AG08396 (cell line): Measurements from ENCODE around the gene TIMM13.
"Not testable (repeated sequence)": the region's sequence is repeated elsewhere in the genome, so short reads cannot be mapped to it uniquely, and the experiment has no call there.

Source experiments
- DNase-seq: peaks from one replicate; pipeline ENCODE4 v3.0.0; 2012; ENCODE audit warnings: low spot score, mixed read lengths

The TIMM13 gene

DNA sequence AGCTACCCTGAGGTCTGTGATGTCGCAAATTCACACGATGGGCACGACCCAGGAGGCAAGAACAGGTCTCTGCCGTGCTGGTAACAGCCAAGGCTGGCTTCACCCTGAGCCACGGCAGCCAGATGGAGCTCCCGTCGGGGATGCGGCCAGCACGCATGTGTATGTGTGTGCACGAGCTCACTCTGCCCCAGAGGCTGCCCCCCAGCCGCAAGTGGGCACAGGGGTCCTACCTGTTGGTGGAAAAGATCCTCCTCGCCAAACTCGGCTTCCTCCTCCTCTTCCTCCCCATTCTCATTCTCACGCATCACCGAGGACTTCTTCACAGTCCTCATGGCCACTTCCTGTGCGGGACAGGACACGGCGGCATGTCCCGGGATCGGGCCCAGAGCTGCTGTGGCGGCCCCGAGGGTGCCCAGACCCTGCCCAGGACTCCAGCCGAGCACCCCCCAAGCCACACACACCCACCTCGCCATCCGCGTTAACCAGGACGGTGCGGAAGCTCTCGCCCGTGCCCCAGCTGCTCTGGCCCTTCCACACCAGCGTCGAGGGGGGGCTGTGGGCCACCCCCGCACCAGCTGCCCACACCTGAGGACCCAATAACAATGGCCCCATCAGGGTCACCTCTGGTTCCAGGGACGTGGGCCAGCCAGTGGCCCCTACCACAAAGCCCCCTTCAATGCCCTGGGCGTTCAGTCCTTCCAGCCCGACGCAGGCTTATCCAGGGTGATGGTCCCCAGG, 4.1 kb upstream of the TIMM13 start:
- no peak for DNase-seq

DNA sequence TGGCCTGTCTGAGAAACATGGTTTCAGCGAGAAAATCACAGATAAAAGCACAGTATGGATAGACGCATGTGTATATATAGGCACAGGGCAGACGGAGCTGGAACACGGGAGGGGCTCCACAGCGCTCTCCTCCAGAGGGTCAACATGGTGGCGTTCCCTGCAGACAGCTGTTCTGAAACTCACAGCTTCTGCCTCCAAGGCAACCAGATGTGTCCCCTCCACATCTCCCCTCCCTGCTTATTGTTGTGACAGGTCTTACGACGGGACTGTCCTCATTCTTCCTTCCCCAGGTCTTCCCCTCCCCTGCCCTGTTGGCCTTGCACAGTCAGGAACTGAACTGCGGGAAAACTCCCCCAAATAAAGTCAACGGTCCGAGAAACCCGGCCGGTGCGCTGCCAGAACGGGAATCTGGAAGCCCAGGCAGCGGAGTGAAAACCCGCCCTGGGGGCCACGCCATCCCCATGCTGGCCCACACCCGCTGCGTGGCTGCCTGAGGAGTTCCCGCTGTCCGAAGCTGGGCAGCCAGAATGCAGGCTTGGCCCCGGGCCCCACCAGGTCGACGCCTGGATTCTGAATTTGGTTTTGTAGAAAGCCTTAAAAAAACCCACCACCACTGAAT, 2.6 kb upstream of the TIMM13 start:
- DNase-seq, result no peak

DNA sequence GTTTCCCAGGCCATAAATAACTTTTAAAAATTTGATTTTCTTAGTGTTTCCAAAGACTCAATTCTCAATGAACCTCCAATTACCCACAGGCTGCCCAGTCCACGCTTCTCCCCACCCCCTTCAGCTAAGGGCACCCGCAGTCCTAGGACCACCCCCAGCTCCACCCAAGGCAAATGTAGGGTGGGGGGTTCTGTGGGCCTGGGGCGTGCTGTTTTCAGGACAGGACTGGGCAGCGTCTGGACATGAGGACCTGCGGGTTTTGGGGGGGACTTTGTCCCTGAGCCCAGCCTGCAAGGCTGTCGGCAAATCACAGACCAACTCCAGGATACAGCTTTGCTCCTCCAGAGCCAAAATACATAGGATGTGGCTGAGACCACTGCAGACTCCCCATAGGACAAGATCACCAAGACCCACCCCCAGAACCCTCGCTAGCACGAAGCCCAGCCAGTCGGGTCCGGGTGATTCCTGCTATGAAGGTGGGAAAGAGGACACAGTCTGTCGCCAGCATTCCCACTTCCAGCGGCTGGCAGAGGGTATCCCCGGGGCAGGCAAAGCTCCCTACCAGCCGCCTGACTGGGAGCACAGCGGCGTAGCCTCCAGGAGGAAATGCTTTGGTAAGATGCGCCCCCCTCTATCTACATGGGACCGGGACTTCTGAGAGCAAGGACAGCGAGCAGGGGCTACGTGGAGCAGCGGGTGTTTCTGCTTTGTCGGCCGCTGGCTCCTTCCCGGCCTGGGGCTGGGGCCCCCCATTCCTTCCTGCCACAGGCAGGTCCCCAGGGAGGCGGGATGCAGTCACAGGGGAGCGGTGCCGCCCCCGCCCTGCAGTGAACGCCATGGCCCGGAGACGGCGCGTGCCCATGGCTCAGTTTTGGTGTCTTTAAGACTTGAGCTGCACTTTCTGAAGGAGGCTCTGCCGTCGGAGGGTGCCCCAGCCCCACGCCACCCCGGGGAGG, 1.6 kb upstream of the TIMM13 start:
- no peak for DNase-seq

DNA sequence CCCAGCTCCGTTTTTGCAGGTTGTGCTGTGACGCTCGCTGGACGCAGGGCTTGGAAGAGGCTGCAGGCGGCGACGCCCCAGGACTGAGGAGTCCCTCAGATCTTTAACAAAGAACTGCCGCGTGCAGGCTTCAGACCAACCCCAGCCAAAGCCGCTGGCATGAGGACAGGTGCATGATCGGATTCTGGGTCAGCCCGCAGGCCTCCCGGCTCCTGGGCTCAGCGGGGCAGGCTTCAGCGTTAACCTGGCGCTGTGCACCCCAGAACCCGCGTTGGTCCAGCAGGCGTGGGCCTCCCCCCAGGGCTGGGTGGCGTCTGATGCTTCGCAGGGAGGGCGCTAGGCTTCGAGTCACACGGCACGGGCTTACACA, 920 bp upstream of the TIMM13 start:
- peak; percentile 41 for DNase-seq

DNA sequence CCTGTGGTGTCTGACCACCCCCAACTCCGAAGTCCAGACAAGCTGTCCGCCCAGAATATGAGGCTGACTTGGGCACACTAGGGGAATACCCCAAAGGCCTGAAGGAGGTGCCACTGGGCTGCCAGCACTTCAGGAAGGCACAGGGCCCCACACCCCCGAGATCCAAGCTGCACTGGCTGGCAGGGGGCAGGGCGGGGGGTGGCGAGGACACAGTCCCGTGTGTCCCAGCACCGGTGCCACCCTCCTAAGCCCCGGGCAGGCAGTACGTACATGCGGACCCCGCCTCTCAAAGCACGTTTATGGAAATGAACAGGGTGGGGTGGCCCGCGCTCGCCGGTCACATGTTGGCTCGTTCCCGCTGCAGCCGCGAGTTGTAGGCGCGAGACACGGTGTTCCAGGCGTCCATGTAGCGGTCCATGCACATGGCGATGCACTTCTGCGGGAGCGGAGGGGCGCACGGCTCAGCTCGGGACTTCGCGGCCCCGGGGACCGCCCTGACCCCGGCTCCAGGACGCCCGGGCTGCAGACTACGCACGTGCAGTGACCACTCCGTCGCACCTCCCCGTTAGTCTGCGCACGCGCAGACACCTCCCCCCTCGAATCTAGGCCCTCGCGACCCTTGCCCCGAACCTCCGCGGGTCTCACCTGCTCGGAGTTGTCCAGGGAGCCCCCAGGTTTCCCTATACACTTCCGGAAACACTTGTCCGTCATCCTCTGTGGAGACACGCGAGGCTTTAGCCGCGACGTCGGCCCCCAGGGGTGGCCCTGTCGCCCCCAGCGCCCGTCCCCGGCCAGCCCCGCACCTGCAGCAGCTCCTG, 566 bp downstream of the TIMM13 start:
- DNase-seq, result peak; percentile 85

DNA sequence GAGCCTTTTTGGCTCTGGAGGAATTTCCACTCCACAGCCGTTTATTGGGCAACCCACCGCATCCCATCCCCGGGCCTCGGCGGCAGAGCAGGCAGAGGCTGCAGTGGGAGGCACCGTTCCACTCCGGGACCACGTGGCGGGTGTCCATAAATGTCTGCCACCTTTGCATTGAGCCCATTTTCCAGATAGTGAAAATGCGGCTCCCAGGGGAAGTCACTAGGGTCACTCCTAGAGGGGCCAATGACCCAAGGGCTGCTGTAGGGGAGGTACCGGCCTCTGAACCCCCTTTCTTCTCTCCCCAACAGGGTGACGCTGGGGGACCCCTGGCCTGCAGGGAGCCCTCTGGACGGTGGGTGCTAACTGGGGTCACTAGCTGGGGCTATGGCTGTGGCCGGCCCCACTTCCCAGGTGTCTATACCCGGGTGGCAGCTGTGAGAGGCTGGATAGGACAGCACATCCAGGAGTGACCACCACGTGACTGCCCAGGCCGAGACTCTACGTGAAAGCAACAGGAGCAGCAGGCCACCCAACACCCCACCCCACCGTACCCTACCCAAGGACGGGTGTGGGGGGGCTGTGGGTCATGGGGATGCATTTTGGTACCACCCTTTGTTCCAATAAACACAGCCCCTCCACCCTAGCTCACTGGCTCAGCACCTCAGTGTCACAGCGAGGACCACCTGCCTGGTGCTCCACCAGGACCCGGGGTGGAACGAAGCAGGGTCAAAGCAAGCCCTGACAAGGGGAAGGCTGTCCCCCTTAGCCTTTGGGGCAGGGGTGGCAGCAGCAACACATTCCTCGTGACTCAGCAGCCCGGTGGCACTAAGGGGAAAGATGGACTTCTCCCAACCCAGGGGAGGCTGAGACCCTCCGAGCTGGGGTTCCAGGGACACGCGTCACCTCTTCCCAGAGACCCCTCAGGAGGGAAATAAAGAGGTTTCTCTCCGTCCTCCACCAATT, 1.5 kb downstream of the TIMM13 start:
- DNase-seq, result no peak

DNA sequence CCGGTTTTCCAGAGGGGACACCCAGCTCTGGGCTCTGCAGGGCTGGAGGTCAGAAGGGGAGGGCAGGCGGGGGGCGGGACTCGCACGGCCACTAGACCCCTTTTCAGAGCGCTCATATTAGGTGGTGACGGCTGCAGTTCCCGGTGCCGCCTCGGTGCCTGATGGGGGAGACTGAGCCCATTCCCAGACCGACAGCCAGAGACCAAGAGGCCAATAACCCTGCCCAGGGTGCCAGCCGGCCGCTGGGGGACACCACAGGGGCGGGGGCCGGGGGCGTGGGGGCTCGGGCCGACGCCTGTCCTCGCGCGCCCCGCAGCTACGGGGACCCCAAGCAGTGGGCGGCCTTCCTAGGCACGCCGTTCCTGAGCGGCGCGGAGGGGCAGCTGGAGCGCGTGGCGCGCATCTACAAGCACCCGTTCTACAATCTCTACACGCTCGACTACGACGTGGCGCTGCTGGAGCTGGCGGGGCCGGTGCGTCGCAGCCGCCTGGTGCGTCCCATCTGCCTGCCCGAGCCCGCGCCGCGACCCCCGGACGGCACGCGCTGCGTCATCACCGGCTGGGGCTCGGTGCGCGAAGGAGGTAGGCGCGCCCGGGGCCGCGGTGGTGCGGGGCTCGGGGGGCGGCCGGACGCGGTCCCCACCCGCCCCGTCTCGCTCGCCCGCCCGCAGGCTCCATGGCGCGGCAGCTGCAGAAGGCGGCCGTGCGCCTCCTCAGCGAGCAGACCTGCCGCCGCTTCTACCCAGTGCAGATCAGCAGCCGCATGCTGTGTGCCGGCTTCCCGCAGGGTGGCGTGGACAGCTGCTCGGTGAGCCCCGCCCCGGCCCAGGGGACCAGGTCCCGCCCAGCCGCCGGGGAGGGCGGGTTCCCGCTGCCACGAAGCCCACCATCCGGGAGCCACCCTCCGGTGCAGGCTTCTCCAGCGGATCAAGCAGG, 2.4 kb downstream of the TIMM13 start:
- peak; percentile 76 for DNase-seq

DNA sequence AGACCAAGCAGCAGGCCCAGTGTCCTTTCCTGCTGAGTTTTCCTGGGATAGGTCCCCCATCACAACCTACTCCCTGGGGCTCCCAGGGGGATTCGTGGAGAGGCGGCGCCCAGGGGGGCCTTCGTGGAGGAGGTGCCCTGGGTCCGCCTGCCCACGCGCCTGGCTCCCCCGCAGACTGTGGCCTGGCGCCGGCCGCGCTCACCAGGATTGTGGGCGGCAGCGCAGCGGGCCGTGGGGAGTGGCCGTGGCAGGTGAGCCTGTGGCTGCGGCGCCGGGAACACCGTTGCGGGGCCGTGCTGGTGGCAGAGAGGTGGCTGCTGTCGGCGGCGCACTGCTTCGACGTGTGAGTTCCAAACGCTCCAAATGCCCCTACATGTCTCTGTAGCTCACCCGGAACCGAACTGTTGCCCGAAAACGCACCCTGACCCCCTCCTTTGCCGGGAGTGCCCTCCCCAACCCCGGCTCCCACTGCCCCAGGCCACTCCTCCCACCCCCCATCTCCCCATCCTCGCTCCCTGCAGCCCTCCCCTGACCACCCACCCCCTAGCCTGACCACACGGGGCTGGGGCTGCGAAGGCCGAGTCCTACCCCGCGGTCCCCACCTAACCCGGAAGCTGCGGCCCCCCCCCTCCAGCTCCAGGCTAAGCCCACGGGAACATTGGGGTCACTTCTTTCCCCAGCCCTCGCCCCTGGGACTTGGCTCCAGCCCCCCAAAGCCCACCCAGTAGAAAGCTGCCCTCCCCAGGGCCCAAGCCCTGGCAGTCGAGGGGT, 3.3 kb downstream of the TIMM13 start:
- DNase-seq, result no peak

DNA sequence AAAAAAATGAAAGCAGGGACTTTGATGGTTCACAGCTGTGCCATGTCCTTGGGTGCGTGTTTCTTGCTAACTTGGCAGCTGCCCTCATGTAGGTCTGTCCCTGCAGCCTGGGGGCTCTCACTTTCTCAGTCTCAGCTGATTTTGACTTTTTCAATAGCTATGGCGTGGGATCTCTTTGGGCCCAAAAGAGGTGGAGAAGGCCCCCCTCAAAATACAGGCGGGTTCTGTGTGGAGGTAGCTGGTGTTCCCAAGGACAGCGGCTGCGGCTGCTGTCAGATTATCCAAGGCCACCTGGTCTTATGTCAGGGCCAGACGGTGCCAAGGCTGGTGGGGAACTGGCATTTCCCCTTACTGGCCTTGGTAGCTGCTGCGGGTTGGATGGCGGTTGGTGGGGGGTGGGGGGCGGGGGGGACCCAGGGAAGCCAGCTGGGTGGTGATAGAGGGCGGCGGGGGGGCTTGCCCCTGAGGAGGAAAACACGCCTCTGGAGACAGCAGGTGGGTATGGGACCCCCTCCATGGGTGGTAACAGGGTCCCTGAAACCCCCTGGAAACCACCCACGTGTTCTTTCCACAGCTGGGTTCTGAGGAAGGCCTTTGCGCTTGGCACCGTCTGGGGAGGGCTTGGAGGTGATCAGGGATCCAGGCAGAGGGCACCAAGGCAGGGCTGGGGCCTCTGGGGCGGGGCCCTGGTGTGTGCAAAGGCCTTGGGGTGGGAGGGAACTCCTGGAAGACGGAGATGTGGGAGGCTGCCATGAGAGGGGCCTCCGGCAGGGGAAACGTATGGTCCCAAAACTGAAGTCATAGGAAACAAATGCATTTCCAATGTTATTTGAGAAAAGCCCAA, 4.1 kb downstream of the TIMM13 start:
- DNase-seq, result no peak

DNA sequence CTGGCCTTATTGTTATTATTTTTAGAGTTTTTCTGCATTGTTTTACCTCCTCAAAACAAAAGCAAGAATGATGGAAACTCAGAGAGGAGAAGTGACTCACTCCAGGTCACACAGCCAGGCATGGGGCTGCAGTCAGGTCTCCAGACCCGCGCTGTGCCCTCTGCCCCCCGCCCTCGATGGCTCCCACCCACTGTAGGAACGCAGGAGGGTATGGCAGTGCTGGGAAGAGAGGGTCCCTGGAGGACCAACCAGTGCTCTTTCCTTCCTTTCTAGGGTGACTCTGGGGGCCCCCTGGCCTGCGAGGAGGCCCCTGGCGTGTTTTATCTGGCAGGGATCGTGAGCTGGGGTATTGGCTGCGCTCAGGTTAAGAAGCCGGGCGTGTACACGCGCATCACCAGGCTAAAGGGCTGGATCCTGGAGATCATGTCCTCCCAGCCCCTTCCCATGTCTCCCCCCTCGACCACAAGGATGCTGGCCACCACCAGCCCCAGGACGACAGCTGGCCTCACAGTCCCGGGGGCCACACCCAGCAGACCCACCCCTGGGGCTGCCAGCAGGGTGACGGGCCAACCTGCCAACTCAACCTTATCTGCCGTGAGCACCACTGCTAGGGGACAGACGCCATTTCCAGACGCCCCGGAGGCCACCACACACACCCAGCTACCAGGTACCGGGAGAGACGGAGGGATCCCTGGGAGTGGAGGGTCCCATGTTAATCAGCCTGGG, 5.6 kb downstream of the TIMM13 start:
- no peak for DNase-seq

DNA sequence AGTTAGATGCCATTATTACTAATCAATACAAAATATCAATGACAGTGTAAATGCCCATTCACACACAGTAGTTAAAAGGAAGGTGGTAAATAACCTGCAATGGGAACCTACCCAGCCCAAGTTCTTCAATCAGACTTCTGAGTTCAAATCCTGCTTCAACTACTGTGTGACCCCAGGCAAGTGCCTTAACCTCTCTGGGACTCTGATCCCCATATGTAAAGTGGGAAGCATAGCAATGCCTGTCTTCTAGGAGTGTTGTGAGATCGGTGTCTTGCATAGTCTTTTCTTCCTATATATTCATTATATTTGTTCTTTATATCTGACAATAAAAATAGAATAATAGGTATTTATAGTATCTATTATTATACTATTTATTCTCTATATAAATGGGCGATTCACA, 6.9 kb downstream of the TIMM13 start:
- DNase-seq, result no peak

DNA sequence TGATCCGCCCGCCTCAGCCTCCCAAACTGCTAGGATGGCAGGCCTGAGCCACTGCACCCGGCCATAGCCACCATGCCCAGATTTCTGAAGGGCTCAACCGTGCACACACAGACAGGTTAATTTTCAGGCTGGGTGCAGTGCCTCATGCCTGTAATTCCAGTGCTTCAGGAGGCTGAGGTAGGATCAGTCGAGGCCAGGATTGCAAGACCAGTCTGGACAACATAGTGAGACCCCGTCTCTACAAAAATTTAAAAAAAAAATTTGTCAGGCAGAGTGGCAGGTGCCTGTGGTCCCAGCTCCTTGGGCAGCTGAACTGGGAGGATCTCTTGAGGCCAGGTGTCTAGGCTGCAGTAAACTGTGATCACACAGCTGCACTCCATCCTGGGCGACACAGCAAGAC, 7.6 kb downstream of the TIMM13 start:
- no peak for DNase-seq

DNA sequence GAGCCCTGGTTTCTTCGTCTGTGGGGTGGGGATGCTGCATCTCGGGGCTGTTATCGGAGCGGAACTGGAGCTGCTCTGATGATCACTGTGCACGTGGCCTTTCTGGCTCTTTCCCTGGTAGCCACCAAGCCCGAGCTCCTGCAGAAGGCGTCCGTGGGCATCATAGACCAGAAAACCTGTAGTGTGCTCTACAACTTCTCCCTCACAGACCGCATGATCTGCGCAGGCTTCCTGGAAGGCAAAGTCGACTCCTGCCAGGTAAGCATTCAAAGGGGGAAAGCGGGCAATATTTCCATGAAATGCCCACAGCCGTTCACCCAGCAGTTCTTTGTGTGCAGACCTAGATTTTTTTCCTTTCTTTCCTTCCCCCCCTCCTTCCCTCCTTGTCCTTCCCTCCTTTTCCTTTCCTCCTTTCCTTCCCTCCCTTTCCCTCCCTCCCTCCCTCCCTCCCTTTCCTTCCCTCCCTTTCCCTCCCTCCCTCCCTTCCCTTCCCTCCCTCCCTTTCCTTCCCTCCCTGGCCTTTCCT, 9.4 kb downstream of the TIMM13 start:
- DNase-seq, result no peak

DNA sequence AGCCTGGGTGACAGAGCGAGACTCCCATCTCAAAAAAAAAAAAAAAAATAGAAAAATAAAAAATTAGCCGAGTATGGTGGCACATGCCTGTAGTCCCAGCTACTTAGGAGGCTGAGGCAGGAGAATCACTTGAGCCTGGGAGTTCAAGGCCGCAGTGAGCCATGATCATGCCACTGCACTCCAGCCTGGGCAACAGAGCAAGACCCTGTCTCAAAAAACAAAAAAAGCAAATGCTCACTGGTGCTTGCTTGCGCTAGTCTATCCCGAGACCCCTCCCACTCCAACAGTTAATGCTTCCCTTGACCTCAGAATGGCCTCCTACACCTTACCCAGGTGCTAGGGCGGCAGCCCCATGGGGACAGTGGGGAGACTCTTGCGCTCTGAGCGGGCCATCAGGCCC, 9.9 kb downstream of the TIMM13 start:
- DNase-seq, result not testable (repeated sequence)

DNA sequence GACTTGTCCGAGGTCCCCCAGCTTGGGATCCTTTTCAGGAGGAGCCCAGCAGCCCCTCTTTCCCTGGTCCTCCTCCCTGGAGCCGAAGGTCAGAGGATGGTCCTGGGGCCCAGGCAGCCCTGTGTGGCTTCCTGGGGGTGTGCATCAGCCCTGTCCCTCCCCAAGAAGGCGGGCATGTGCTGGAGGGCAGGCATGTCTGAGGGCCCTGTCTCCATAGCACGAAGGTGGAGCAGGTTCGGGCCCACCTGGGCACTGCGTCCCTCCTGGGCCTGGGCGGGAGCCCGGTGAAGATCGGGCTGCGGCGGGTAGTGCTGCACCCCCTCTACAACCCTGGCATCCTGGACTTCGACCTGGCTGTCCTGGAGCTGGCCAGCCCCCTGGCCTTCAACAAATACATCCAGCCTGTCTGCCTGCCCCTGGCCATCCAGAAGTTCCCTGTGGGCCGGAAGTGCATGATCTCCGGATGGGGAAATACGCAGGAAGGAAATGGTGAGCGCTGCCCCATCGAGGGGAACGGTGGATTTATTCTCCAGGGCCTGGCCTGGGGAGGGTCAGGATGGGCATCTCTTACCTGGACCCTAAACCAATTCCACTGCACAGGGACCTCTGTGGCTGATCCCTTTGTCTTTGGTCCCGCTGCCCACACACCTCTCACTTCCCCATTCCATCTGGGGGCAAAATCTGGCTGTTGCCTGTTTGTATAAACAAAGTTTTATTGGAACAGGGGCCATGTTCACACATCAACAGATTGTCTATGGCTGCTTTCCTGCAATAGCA, 10.9 kb downstream of the TIMM13 start:
- DNase-seq, result no peak

DNA sequence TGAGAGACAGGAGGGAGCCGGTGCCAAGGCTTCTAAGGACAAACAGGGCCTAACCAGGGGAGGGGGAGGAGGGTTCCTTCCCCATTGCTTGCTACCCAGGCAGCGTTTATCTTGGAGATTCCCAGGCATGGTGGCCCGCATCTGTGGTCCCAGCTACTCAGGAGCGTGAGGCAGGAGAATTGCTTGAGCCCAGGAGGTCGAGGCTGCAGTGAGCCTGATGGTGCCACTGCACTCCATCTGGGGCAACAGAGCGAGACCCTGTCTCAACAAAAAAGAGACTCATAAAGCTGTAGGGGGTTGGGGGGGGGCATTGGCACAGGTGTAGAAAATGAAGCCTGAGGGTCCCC, 11.4 kb downstream of the TIMM13 start:
- DNase-seq, result no peak
